Nasal cavity respiratory epithelium epithelial cell of viscerocranial mucosa (primary cell): ENCODE data around the gene RAB9A. TPM values are rescaled to one million over a fixed set of nuclear protein-coding genes. Genes with fewer than 3 reads are reported as not detected.

Experiments used
- total RNA-seq: library from RNA; depleted of rRNA; stranded (reverse); fragments of >200 nt; gene quantifications from 2 replicates; pipeline ENCODE4 v1.2.3, GENCODE V29; 2014

Gene RAB9A, protein sequence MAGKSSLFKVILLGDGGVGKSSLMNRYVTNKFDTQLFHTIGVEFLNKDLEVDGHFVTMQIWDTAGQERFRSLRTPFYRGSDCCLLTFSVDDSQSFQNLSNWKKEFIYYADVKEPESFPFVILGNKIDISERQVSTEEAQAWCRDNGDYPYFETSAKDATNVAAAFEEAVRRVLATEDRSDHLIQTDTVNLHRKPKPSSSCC
- 48.8 and 54.3 TPM in 2 replicates for total RNA-seq

DNA sequence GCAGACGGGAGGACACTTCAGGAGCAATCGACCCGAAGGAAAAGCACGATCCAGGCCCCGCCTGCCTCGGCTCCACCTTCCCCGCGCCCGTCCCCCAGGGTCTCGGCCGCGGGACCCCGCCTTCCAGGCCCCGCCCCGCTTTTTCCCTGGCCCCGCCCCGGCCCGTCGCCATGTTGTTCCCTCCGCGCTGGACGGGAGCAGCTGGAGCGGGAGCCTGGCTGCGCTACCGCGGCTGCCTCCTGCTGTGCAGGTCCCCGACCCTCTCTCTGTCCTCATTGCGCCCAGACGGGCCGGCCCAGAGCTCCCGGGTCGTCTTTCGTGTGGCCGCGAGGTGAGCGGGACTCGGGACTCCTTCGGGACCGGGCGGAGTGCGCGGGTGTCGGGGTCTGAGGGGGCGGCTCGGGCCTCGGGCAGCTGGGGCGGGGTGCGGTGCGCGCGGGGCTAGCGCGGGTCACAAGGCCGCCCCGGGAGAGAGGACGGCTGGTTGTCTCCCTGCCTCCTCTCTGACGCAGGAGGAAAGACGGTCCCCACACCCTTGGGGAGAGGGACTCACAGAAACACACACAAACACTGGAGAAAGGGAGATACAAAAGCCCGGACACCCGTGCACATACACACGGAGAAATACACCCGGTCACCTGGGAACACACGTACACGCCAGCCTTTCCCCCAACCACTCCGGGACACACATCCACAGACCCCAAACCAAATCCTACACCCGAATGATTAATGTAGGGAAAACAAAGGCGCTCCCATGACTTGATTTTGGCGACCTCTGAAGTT, at the start of gene RAB9A:
Gene RAB9A, plus strand, starts transcription at position 171 of the 783 bp plus-strand sequence. CDS start 19,619 bp downstream, outside the sequence.

DNA sequence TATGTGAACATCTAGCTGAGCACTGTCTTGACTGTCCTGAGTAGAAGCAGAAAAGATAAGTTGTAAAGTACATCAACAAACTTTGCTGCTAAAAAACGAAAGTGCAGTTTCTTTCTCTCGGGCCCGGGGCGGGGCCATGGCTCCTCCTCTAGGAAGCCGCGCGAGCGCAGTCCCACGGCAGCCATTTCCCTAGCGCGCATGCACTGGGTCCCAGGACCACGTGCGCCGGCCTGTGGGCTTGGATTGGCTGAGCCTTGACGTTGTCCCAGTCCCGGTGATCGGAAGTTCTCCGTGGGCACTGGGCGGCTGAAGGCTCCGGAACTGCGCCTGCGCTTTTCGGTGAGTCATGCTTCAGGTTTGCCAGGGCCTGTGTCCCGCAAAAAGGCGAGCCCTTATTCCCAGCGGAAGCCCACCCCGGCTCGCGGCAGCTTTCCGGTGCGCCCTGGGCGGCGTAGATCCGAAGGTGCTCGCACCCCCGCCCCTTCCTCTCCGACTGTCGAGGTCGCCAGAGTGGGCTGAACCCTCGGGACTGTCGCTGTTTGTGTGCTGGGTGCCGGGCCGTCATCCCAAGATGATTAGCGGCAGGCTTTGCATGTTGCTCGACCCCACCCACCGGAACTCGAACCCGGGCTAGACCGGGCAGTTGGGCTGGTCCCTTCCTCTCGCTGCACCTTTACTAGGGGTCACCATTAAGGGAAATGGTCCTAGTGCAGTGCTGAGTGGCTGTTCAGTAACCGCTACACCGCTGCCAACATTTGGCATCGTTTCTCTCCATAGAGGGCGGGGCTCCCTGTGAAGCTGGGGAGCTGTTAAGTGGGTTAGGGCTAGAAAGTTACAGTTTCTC, 35.9 kb upstream of the RAB9A start, which contains the start of gene TCEANC:
Gene TCEANC, plus strand, starts transcription at position 292 of the 844 bp plus-strand sequence. CDS start 9,368 bp downstream, outside the sequence.

DNA sequence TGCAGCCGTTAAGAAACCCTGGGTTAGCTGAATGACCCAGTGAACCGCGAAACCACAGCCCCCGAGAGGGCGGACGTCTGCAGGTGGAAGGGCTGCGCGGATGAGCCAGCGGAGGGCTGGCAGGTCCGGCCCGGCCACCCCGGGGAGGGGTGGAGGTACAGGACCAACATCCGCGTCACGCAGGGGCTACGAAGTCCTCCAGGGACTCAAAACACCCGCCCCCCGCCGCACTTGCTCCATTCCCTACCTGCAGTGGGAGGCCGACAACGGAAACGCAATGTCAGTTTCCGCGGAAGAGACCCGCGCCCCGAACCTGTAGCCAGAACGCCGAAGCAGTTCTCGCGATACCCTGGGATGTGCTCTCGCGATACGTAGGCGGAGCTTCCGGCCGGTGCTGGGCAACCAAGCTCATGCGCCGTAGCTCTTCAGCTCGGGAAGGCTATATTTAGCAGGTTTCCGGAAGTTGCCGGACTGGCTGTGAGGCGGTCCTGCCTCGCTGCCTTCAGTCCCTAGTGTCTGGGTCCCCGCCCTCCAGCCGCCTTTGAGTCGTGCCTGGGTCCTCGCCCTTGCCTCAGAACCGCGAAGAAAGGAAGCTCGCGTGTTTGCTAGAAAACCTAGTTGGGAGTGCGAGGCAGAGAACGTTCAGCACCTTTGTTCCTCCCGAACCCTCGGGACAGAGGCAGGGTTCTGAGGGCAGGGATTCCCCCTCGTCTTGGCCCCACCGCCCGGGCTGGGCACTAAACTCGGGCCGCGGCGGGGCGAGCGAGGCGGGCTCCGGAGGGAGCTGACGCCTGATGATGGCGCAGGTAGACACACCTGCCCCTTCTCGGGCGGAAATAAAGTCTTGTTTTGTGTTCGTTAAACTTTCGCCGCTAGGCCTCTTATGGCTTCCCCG, 45.6 kb downstream of the RAB9A start, which contains the start of the genes OFD1 and TRAPPC2:
Gene OFD1, plus strand, starts transcription at position 471 of the 895 bp plus-strand sequence. Its CDS starts 324 bp downstream, at position 795.
Gene TRAPPC2, minus strand, starts transcription at position 343 of the 895 bp plus-strand sequence. CDS start 14,657 bp downstream, outside the sequence.

Other genes with a start within 250 kb of the RAB9A start
- under 0.01 and 1.00 TPM in 2 replicates for gene EGFL6, start 119.5 kb upstream of the RAB9A start, total RNA-seq
- 2.4 and 2.8 TPM in 2 replicates for gene TCEANC, start 36.0 kb upstream of the RAB9A start, total RNA-seq
- gene TRAPPC2, start 45.5 kb downstream of the RAB9A start, total RNA-seq, result 13.7 and 28.5 TPM in 2 replicates
- 14.7 and 28.1 TPM in 2 replicates for gene OFD1, start 45.6 kb downstream of the RAB9A start, total RNA-seq
- gene GPM6B, start 128.0 kb downstream of the RAB9A start, total RNA-seq, result 0.34 and 0.36 TPM in 2 replicates